Ovary (tissue), 9 donors: ENCODE measurements around the gene SLC9A9. TPM values are rescaled to one million over a fixed set of nuclear protein-coding genes. Genes with fewer than 3 reads are reported as not detected.

Experiments
- DNase-seq, 5 donors: peaks; one replicate each; pipeline ENCODE4 v3.0.0-alpha.2; 2019 to 2020
- H3K27ac ChIP-seq, 2 donors: fragments of 200-600 bp; one replicate each; pipeline versions ENCODE4 v1.5.1 to v1.8.0; 2019 to 2022
- H3K27me3 ChIP-seq: fragments of 200-600 bp; one replicate; pipeline ENCODE4 v1.8.0; 2022
- H3K36me3 ChIP-seq: fragments of 200-600 bp; sonication (generic); one replicate; pipeline ENCODE4 v1.5.1; 2019
- H3K4me1 ChIP-seq: one replicate; pipeline ENCODE4 v1.8.1; 2013; ENCODE audit warnings: mild to moderate bottlenecking, moderate library complexity; ENCODE audit not compliant: insufficient read depth
- H3K4me3 ChIP-seq: fragments of 200-600 bp; sonication (generic); one replicate; pipeline ENCODE4 v1.5.1; 2017
- H3K9me3 ChIP-seq, 2 donors: fragments of 200-600 bp in 1 of 2; sonication (generic) in 1 of 2; one replicate each; pipeline versions ENCODE4 v1.5.1 to v1.8.1; 2013 to 2019; ENCODE audit warnings: mild to moderate bottlenecking in 1 of 2, moderate library complexity in 1 of 2
- EP300 ChIP-seq: sonication (generic); formaldehyde crosslinking; IDR thresholded peaks from one replicate; pipeline ENCODE4 v1.6.1; 2017; ENCODE audit warnings: antibody characterized with exemption
- POLR2A ChIP-seq: fragments of 450-650 bp; IDR thresholded peaks from one replicate; pipeline ENCODE4 v1.6.1; 2017; ENCODE audit warnings: antibody characterized with exemption, mild to moderate bottlenecking, moderate library complexity
- WGBS, 3 donors: extraction: QIAGEN DNeasy Blood & Tissue Kit in 1 of 3; methylation state at CpG; one replicate each; pipeline versions ENCODE4 v1.1.5 to v1.1.7; 2013 to 2017; 5-methylcytosine and 5-hydroxymethylcytosine counted together
- intact Hi-C, 4 donors: fragments of 100-400 bp; cut with DNase I; formaldehyde crosslinking; loops; one replicate each; pipeline versions ENCODE4 v1.11.0 to v1.15.1; 2022 to 2023
- polyA plus RNA-seq, 2 donors: library from polyadenylated mRNA; stranded (reverse); fragments of 200-250 nt in 1 of 2; fragments of 350-450 nt in 1 of 2; fragmentation: Illumina TruSeq in 1 of 2; extraction: RNeasy Lipid Tissue Mini Kit (QIAGEN cat#74804) in 1 of 2; gene quantifications; one replicate each; pipeline ENCODE4 v1.2.3, GENCODE V29; 2013 to 2014
- total RNA-seq, 7 donors: library from RNA; depleted of rRNA in 2 of 7; stranded (reverse); fragments of >200 nt in 2 of 7; fragmentation: NEBNext Ultra II Directional in 3 of 7; extraction: Animal tissue kit (Norgen Biotek cat#: 25700) in 3 of 7; gene quantifications; one replicate each; pipeline versions ENCODE4 v1.1.0 to v1.2.4, GENCODE V29; 2016 to 2023
- TF ChIP-seq, protein P1 (sequence below), 3 donors: fragments of 450-650 bp in 2 of 3; fragments of 200-600 bp in 1 of 3; IDR thresholded peaks; one replicate each; pipeline versions ENCODE4 v1.5.1 to v1.8.0; 2016 to 2022; ENCODE audit warnings: antibody characterized with exemption in 3 of 3, mild to moderate bottlenecking in 1 of 3
- donor health status: DM: no; HTN: no; CAD: no; lungs with moderate emphysema.
- donor health status: DM: no; HTN: no; CAD: no.
- donor health status: Bipolar disorder and iron deficiency.
- donor health status: DM: yes; HTN: yes; CAD: no.
- donor health status: DM: no; HTN: no; CAD: no.
- donor health status: DM: yes; HTN: yes; CAD: no.

Gene SLC9A9
- total and polyA plus RNA-seq, 9 donors: 7.0 to 22.7 (median 13.5) TPM

DNA sequence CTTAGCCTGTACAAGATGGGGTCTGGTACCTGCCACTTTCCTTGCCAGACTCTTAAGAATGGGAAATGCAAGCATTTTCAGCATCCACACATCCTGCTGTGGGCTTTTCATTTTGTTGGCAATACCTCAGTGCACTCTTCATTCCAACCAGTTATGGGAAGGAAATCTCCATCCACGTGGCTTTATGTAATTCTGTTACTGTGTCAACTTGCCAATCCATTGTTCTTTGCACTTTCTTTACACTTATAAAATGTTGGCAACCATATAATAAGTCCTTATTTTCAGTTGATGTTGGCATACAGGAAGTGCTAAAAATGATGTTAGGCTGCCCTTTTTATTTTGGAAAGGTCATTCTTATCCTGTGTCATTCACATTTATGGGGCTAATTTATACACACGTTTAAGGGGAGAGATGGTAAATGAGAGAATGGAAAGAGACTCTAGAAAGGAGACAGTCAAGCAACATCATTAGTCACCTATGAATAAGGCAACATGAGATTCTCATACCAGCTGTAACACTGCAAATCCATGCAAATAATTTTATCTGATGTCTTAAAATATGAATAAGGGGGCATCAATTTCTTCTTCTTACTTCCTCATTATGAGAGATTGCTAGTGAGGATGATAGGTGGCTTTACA is 490.0 kb downstream of the SLC9A9 start:
- TF ChIP-seq, protein P1, sequence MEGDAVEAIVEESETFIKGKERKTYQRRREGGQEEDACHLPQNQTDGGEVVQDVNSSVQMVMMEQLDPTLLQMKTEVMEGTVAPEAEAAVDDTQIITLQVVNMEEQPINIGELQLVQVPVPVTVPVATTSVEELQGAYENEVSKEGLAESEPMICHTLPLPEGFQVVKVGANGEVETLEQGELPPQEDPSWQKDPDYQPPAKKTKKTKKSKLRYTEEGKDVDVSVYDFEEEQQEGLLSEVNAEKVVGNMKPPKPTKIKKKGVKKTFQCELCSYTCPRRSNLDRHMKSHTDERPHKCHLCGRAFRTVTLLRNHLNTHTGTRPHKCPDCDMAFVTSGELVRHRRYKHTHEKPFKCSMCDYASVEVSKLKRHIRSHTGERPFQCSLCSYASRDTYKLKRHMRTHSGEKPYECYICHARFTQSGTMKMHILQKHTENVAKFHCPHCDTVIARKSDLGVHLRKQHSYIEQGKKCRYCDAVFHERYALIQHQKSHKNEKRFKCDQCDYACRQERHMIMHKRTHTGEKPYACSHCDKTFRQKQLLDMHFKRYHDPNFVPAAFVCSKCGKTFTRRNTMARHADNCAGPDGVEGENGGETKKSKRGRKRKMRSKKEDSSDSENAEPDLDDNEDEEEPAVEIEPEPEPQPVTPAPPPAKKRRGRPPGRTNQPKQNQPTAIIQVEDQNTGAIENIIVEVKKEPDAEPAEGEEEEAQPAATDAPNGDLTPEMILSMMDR (IDR thresholded peaks at IDR 0.05): no peak
- TF ChIP-seq EP300: no peak
- no peak for TF ChIP-seq POLR2A
- no peak for DNase-seq
- no peaks in the 10 kb centered on the region for H3K36me3 ChIP-seq
- H3K9me3 ChIP-seq: no peaks in the 10 kb centered on the region
- 57 to 69% (median 66%) methylated on average over 2 of the region's 2 CpGs for WGBS, 3 donors
- H3K4me1 ChIP-seq: no peaks in the 10 kb centered on the region
- intact Hi-C loops: no loop called here
- H3K27me3 ChIP-seq: no peaks in the 10 kb centered on the region
- H3K27ac ChIP-seq: no peak overlapping the region
- H3K4me3 ChIP-seq: no peak overlapping the region

GRCh38 chr3:143357700-143358099 is 490.6 kb downstream of the SLC9A9 start:
- Histone ChIP-seq H3K36me3 (no peaks in the 10 kb centered on the region), H3K27ac (no peak overlapping the region), H3K9me3 (no peaks in the 10 kb centered on the region), H3K4me1 (peaks cover 3% of the 10 kb centered on the region), H3K27me3 (no peaks in the 10 kb centered on the region), H3K4me3 (no peak overlapping the region)
- WGBS, 3 donors: 88 to 95% (median 92%) methylated on average over 3 of the region's 3 CpGs
- DNase-seq: no peak
- intact Hi-C loops: no loop called here
- TF ChIP-seq EP300 (no peak), POLR2A (no peak)
- TF ChIP-seq, protein P1 (IDR thresholded peaks at IDR 0.05): no peak

GRCh38 chr3:143356839-143357238 is 491.4 kb downstream of the SLC9A9 start:
- Histone ChIP-seq H3K9me3 (no peaks in the 10 kb centered on the region), H3K4me3 (no peak overlapping the region), H3K27ac (no peak overlapping the region), H3K27me3 (no peaks in the 10 kb centered on the region), H3K4me1 (peaks cover 5% of the 10 kb centered on the region), H3K36me3 (no peaks in the 10 kb centered on the region)
- DNase-seq: no peak
- TF ChIP-seq, protein P1 (IDR thresholded peaks at IDR 0.05): no peak
- TF ChIP-seq EP300 (no peak), POLR2A (no peak)
- 97 to 100% (median 98%) methylated on average over 1 of the region's 1 CpG for WGBS, 3 donors
- intact Hi-C loops: no loop called here

DNA sequence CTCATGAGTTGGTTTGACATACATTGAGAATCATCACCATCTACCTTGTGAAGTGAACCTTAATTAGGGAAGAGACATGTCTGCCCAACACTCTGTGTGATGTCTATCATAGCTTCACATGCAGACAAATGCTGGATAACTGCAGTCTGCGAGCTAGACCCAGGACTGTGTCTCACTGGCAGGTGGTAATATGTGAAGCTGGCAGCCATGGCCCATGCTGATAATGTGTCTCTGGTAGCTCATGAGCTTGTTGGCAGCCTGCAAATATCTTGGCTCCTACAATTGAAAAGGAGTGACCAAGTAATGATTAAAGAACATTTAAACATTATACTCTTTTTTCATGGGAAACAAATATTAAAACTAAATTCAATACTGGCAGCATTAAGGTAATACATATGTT is 493.9 kb downstream of the SLC9A9 start:
- intact Hi-C loops: no loop called here
- Histone ChIP-seq H3K9me3 (no peaks in the 10 kb centered on the region), H3K36me3 (no peaks in the 10 kb centered on the region), H3K4me1 (peaks cover 6% of the 10 kb centered on the region), H3K27ac (no peak overlapping the region), H3K4me3 (no peak overlapping the region), H3K27me3 (no peaks in the 10 kb centered on the region)
- DNase-seq: no peak
- WGBS, 3 donors: 97 to 100% (median 100%) methylated on average over 1 of the region's 1 CpG
- TF ChIP-seq, protein P1 (IDR thresholded peaks at IDR 0.05): no peak
- TF ChIP-seq POLR2A (no peak), EP300 (no peak)
